Activated effector memory CD4-positive, alpha-beta T cell treated with anti-CD3 and anti-CD28 coated beads, Interleukin-2, amount 50 U/mL, for 16 hours (primary cell): ENCODE results near the gene MYOG.

Source experiments
- DNase-seq: peaks from one replicate; pipeline ENCODE4 v3.0.0-alpha.2; 2020

MYOG gene

DNA sequence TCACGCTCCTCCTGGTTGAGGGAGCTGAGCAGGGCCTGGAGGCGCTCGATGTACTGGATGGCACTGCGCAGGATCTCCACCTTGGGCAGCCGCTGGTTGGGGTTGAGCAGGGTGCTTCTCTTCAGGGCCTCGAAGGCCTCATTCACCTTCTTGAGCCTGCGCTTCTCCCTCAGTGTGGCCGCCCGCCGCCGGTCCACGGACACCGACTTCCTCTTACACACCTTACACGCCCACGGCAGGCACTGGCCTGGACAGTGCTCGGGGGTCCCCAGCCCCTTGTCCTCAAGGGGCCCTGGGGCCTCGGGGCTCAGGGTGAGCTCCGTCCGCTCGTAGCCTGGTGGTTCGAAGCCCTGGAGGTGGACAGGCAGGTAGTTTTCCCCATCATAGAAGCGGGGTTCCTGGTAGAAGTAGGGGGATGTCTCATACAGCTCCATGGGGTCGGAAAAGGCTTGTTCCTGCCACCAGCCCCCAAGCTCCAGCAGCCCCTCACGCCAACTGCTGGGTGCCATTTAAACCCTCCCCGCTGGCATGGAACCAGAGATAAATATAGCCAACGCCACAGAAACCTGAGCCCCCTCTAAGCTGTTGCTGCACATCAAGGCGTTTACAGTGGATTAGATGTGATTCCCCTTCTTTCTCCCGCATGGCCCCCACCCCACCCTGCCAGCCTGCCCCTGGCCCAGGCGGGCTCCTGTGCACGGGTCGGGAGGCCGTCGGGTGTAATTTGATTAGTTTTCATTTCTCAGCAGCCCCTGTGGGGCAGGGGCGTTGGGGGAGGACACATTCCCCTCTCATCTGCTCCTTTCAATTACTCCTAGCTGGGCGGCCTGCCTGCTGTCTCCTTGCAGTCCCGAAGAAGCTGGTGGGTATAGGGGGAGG is at the start of gene MYOG:
TSS of gene MYOG (minus strand) at position 485 of the 879 bp plus-strand sequence. CDS start at position 434, 51 bp downstream.
- no peak for DNase-seq

DNA sequence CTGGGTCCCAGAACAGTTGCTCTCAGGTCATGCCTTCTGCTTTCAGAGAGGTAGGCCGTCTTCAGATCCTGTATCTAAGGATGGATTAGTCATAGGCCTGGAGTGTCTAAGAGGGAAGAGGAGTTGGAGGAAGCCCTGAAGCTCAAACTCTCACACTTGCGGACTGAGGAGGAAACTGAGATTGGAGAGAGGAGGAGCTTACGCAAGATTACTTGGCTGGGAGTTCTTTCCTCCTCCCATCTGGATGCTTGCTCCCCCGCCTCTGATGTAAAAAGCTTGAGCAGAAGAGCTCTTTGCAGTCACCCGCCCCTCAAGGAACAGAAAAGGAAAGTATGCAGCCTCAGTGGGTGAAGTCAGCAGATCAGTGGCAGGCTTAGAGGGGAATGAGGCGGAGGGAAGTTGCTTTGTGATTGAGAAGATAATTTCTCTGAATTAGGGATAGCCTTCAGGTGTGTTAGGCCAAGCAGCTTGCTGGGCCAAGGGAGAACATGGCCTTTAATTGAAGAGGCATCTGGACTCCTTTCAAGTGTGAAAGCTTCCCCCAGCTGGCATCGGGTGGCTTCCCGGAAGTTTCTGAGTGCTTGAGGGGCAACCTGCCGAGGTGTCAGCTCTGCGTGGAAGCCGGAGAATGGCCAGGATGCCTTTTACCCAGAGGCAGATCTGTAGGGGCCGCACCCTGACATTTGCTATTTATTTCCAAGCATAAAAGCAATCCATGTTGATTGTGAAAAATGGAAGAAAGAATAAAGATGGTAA is 48.3 kb upstream of the MYOG start:
- peak; percentile 14 for DNase-seq

DNA sequence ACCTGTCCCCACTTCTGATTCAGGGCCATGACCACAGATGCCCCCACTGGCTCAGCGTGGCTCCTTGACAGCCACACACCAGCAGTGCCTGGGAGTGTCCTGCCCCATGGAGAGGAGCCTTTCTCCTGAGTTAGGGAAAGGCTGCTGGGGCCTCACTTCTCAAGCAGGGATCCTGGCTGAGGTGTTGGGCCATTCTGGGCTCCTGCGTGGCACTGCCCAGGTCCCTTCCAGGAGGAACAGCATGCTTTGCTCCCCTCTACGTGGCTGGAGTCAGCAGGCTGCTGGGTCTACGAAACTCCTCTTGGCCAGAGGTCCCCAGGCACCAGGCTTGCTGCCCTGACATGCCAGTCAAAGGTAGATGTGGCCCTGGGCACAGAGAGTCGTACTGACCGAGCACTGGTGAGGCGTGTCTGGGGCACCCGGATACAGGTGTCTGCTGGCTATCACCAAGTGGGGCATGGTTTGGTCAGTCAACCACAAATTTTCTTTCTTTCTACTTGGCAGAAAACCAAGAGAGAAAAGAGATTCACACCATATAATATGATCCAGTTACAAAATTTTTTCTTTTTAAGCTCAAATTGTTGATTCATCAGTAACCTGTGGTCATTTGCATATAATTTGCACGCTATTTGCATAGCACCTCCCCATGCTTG is 45.9 kb upstream of the MYOG start:
- DNase-seq: peak; percentile 44

DNA sequence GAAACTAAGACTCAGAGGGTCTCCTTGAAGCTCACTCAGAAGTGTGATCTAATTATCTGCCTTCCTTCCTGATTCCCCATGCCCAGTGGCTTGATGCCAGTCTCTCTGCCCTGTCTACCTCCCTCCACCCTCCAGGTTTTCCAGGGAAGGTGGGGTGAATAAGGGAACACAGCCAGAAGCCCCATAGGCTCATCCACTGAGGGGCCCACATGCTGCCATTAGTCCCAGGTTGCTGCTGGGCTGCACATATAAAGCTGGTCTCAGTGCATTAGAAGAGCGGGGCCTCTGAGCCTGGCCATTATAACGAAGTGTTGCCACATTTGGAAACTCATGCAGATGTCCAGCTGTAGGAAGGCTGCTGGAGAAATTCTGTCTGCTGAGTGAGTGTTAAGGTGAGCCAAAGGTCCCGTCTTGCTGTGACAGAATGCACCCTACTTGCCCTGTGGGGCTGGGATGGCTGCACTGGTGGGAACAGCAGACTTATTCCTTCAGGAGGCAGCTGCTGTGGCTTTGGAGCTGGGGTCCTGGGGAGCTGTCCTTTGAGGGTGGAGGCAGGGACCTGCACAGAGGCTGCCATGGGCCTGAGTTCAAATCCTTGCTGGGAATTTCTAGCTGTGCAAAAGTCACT is 44.7 kb upstream of the MYOG start:
- peak; percentile 50 for DNase-seq

DNA sequence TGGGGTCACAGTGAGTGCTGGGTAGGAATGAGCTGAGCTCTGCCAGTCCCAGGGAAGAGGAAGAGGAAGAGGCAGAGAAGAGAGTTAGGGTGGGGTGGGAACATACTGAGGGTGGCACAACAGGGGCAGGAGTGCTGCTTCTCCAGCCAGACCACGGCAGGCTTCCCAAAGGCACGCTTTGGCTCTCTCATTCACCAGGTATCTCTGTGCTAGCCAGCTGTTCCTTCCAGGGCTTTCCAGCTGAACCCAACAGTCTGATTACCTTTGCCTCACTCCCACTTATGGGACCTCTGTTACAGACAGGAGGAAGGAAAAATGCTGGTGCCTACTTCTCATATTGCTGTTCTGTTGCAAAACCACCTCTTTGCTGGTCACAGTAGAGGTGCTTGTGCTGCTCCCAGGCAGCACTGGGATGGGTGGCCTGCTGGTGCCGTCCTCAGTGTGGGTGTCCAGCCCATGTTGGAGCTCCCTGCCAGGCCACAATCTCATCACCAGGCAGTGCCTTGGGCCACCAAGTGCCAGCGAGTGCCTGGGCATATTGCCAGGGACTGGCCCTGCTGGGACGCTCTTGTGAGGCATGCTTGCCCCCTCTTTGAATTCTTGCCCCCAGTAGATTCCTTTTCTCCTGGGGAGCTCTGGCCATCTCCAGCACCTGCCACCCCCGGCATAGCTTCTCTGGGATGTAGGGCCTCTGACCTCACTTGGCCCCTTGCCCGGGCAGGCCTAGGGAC is 43.9 kb upstream of the MYOG start:
- peak; percentile 42 for DNase-seq

DNA sequence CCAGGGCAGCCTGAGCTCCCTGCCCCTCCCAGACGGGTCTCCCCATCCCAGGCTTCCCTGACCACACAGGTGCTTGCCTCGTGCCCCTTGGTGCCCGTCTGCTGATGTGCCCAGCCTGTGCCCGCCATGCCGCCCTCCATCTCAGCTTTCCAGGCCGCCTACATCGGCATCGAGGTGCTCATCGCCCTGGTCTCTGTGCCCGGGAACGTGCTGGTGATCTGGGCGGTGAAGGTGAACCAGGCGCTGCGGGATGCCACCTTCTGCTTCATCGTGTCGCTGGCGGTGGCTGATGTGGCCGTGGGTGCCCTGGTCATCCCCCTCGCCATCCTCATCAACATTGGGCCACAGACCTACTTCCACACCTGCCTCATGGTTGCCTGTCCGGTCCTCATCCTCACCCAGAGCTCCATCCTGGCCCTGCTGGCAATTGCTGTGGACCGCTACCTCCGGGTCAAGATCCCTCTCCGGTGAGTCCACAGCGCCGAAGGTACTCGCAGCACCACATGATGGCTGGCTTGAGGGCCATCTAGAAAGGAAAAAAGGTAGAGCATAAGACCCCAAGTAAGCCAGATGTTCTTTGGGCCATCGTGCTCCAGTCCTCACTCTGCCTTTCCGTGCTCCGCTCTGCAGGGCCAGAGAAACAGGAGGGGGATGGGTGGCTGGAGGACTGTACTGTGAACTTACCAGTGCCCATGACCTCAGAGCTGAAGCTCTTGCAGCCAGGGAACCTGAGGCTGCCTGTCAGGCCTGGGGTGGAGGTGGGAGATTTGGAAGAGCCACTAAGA is 43.1 kb upstream of the MYOG start:
- DNase-seq: peak; percentile 44

DNA sequence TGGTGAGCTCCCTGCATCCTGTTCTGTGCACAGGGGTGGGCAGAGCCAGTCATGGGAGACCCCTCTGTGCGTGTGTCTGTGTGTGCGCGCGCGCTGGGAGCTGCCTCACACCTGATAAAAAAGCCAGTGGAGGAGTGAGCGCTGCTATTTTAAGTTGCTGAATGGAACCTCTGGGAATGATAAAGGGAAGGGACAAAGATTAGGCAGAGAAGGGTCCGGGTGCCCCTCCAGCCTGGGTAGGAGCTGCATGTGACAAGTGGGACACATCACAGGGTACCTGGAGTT is 42.6 kb upstream of the MYOG start:
- no peak for DNase-seq

DNA sequence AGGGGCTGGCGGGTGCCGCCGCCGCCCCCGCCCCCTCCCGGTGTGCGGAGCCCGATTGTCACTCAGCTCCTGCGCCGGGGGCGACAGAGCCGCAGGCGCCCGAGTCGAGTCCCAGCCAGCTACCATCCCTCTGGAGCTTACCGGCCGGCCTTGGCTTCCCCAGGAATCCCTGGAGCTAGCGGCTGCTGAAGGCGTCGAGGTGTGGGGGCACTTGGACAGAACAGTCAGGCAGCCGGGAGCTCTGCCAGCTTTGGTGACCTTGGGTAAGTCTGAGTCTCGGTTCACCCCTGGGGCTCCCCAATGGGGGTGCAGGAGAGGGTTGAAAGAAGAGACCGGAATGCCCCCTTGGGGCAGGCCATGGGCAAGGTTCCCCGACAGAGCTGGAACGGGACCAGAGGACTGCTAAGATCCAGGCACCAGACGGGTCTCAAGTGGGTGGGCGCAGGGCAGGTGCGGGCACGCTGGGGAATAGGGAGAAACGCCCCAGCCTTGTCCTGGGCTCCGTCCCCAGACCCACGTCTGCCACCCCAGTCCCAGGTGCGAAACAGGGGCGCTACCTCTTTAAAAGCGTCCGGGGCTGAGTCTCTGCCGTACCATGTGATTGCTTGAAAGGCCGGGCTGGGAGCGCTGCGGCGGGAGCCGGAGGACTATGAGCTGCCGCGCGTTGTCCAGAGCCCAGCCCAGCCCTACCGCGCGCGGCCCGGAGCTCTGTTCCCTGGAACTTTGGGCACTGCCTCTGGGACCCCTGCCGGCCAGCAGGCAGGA is 42.0 kb upstream of the MYOG start, which contains the start of gene ADORA1:
TSS of gene ADORA1 (plus strand) at position 61 of the 765 bp plus-strand sequence. CDS start 1,116 bp downstream, outside the sequence.
- DNase-seq: peak; percentile 57

DNA sequence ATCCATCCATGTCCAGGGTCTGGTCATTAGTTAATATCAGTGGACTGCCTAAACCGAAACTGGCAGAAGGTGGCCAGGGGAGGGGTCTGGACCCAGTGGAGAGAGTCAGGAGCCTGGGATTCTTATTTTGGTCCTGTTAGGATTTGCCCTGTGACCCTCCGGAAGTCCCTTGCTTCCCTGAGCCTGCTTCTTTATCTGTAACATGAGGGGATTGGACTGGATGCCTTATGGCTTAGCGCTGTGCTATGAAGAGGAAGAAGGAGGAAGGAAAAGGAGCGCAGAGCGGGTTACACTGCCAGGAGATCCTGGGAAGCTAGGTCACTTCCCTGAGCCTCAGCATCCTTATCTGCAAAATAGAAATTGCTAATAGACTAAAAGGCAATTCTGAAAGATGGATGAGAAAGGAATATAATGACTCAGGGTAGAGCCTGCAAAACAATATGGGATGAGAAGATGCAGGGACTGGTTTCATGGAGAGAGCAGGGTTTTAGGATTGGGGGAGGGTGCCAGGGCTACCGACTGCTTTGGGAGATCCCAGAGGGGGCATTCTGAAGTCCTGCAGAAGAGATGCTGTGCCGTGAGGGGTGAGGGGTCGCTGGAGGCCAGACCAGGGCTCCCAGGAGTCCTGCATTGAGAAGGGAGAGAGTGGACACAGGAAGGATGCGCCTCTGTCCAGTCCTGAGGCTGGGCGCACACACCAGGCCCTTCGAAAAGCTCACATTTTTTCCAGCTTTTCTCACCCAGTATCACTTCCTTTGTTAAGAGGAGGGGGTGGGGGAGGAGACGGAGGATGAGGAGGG is 41.3 kb upstream of the MYOG start:
- peak; percentile 9 for DNase-seq

DNA sequence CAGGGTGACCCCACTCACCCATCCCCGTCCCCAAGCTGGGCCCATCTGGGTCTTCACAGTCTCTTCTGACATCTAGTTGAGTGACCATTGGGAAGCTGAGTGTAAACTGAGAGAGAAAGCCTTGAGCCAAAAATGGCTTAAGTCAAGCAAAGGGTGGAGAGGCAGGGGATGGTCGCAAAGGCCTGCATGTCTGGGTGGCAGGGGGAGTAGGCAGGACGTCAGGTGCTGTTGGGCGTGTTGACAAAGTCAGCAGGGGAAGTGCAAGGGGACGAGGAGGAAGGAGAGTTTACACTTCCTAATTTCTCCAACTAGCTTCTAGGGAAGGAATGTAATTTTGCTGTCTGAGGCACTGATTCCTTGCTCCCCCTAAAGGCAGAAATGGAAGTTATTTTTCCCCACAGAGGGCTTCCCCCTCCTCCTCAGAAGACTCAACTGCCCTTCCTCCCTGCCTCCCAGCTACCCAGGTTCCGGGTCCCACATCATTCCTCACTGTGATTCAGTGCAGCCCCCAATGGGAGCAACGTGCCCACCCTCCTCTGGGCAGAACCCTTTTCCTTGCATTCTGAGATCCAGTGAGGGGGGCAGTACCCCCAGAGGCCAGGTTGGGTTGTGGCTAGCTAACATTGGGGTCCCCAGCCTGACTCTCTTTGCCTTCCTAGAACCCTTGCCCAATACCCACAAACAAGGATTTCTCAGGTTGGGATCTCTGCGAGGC is 40.5 kb upstream of the MYOG start:
- peak; percentile 47 for DNase-seq

DNA sequence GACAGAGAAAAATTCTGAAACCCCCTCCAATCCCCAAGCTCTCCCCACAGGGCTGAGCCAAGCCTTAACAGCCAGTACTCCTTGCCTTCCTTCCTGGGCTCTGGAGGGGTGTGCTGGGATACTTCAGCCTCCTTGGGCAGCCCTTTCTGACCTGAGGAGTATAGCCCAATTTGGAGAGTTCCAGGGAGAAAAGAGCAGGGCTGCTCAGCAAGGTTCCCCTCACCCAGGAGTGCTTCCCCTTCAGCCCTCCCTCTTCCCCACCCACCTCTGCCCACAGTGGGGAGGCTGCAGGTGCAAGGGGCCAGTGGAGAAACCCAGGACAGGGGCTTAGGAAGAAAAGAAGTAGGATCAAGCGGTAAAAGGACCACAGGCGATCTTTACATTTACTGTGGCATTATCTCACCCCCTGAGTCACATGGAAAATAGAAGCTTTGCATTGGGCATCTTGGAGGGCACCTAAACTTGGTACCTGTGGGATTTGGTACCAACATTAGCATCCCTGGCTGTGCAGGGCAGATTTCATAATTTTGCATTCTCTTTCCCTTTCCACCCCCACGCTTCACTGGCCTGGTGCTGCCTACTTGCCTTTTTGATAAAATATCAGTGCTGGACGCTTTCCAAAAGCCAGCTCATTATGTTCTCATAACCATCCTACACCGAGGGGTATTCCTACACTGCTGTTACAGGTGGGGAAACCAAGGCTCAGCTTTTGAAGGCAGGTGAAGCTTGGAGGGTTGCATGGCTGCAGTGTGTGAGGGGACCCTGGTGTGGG is 38.9 kb upstream of the MYOG start:
- DNase-seq: peak; percentile 36

DNA sequence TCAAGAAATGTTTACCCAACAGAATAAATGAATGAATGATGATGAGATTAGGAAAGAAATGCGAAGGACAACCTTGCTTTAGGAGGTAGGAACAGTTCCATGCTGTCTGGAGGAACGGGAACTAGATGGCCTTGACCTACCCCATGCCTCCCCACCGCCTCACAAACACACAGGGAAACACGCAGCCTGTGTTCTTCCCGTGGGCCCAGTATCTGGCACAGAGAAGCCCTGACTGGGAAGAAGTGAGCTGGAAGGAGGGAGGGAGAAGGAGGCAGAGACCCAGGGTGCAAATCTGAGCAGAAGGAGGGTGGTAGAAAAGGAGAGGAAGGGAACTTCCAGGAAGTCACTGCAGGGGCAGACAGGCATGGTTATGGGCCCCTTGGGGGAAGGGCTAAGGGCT is 38.2 kb upstream of the MYOG start:
- DNase-seq: peak; percentile 36

DNA sequence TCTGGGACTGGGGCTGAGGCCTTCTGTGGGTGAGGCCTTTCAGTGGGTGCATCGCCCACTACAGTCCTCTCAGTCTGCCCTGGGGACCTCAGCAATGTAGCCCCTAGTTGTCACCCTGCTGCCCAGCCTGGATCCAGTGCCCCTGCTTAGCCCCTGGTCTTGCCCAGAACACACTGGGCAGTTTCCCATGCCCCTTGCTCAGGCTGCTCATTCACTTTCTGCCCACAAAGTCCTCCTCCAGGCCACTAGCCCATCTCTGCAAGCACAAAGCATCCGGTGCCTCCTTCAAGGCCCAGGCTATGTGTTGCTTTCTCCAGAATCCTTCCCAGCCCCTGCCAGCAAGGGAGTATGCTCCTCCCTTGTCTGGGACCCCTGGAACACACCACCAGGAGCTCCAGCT is 36.3 kb upstream of the MYOG start:
- no peak for DNase-seq

DNA sequence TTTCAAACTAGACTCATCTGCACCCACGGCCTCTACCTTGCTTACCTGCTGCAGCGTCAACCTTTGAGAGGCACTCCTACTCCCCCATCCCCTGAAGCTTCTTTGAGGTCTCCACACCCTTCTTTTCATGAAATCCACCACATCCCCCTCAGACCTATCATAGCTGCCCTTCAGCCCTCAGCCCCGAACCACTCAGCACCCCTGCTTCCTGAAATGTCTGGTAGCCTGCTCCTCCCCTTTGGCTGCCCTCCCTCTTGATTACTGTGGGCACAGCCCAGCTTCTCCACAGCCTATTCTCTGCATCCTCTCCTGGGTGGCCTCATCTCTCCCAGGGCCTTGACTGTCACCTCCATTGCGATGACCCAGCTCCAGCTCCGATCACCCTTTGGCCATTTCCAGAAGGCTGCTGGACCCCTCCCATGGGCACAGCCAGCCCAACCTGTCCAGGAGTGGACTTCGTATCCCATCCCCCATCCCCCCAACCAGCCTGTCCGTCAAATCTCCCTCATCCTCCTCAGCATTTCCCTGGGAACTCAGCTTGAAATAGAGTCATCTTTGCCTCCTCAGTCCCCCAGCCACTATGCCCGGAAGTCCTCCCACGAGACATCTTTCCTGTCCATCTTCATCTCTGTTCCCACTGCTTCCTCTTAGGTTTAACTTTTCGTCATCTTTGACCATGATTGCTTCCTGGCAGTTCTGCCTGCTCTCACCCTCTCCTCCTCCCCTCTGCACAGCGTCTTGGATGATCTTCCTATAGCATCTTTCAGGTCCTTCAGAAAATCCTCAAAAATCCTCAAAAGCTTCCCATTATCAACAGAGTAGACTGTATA is 35.6 kb upstream of the MYOG start:
- DNase-seq: no peak

DNA sequence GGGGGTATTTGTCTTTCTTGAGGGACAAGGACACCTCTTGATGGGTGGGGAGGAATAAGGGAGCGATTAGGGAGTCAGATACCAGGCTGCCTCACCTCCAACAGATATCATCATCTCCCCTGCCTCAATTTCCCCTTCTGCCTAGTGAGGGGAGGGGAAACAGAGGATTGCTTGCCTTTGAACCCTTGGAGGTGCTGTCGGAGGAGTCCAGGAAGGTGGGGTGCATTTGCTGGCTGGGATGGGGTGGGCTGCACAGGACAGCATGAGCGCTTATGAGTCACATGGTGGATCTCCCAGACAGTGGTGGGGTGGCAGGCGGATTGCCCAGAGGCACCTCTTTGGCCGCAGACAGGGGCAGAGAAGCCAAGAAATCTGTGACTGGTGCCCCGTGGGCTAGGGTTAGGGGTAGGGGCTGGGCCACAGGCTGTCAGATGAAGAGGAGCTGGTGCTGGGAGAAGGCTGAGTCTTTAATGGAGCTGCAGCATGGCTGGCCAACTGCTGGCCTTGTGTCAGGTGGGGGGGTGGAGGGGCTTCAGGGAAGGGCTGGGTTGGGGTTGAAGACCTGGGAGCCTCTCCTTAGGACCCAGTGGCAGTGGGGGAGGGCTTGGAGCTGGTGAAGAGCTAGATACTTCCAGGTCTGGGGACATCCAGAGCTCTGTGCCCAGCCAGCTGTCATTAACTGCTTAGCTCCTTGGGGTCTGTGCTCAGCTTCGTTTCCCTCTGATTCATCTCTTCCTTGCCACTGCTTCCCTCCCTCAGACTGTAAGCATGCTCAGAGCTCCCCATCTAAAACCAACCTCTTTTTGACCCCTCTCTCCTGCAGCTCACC is 34.7 kb upstream of the MYOG start:
- no peak for DNase-seq
